Anterior cingulate cortex (tissue), 58 donors: ENCODE data around the gene CLIC6.

Experiments
- DNase-seq, 58 donors: peaks; one replicate each; lab custom pipeline; 2025; lab: John Stamatoyannopoulos, UW

The CLIC6 gene

GRCh38 chr21:34668803-34669148 lies at the start of gene CLIC6:
CLIC6 (plus strand) TSS chr21:34668994; CDS start chr21:34669389, 395 bp downstream.
- DNase-seq: no peak

DNA sequence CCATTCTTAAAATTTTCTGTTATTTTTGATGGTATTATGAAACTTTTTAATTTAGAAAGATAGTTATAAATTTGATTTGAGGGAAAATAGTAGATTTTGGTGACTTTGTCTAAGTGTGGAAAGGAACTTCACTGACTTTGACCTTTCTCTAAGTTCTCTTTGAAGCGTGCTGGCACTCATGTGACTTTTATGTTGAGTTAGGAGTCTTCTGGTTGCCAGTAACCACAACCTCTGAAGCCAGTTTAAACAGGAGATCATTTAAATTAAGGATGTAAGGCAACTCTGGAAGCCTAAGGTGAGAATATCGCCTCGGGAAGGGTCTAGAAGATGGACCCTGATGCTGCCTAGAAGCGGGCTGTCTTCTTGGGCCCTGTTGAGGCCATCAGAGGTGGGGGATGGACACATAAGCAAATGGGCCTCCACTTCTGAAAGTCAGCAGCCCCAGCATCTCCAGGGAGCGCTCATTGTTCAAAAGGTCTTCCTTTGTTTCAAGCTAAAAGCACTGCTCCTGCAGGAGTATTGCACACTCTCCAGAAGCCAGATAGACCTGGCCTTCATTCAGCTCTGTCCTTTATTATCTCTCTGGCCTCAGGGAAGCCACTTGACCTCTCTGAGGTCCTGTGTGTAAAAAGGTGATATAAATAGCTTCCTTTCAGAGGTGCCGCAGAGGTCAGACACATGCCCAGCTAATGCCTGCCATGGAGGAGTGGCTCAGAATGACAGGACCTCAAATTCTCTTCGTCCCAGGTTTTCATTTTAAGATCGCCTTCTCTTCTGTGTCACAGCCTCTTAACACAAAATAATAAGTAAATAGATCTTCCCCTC lies 48.7 kb upstream of the CLIC6 start:
- no peak for DNase-seq

GRCh38 chr21:34621434-34622350 lies 47.1 kb upstream of the CLIC6 start:
- no peak for DNase-seq

DNA sequence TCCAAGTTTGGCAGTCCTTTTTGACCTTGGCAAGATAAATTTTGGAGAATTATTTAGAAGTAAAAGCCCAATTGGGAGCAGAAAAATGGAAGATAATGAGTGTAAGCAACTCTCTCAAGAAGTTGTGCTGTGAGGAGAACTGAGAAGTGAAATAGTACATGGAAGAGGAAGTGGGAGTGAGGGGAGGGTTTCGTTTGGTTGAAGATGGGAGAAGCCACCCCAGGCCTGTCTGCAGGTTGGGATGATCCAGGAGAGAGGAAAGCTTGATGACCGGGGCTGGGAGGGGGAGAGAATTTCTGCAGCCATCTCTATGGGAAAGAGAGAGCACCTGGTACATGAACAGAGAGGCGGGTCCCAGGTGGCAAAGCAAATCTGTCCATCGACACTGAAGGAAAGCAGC lies 45.3 kb upstream of the CLIC6 start:
- DNase-seq: no peak

GRCh38 chr21:34625030-34625593 lies 43.7 kb upstream of the CLIC6 start:
- DNase-seq: no peak

GRCh38 chr21:34626131-34626530 lies 42.7 kb upstream of the CLIC6 start:
- DNase-seq: no peak

GRCh38 chr21:34630536-34631143 lies 38.2 kb upstream of the CLIC6 start:
- DNase-seq: peak in 11 of 58 donors; percentile 3 to 61 (median 10)

DNA sequence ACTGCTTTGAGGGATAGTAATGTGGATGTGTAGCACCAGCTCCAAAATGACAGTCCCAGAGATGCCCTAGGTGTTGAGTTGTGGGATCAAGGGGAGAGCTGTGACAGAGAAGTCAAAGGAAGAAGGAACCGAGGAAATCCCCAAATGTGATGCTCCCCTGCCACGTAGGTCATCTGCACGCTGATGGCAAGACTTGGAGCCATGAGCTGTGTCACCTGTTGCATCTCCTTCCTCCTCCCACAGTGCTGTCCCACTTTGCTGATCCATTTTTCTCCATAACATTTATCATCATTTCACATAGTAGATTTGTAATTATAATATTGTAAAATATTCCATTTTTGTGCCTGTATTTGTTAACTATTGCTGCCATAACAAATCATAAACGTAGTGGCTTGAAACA lies 36.3 kb upstream of the CLIC6 start:
- no peak for DNase-seq

GRCh38 chr21:34635307-34635706 lies 33.5 kb upstream of the CLIC6 start:
- no peak for DNase-seq

DNA sequence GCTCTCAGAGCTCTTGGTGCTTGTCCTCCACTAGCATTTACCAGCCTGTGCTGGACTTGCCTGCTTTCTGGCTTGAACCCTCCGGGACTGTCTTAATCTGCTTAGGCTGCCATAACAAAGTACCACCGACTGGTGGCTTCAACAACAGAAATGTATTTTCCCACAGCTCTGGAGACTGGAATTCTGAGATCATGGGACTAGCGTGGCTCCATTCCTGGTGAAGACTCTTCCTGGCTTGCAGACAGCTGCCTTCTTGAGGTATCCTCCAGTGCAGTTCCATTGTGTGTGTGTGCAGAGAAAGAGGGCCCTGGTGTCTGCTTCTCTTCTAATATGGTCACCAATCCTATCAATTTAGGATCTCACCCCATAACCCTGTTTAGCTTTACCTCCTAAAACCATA lies 31.8 kb upstream of the CLIC6 start:
- no peak for DNase-seq

DNA sequence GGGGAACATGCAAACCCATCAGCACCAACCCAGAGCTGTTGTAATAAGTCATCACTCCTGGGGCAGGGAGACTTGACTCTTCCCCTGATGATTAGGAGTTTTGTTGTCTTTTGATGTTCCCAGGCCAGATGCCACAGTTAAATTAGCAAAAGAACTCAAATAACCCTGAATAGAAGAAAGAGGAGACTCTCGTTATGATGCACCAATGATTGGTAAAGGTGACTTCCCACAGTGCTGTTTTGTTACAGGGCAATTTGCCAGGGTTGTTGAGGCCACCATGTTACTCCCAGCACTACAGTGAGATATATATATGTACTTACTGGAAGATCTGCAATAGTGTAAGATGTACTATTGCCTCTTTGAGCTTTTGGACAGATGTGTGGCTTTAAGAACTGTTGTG lies 29.5 kb upstream of the CLIC6 start:
- DNase-seq: no peak

GRCh38 chr21:34639882-34640788 lies 28.7 kb upstream of the CLIC6 start:
- no peak for DNase-seq

GRCh38 chr21:34640858-34641257 lies 27.9 kb upstream of the CLIC6 start:
- DNase-seq: no peak

DNA sequence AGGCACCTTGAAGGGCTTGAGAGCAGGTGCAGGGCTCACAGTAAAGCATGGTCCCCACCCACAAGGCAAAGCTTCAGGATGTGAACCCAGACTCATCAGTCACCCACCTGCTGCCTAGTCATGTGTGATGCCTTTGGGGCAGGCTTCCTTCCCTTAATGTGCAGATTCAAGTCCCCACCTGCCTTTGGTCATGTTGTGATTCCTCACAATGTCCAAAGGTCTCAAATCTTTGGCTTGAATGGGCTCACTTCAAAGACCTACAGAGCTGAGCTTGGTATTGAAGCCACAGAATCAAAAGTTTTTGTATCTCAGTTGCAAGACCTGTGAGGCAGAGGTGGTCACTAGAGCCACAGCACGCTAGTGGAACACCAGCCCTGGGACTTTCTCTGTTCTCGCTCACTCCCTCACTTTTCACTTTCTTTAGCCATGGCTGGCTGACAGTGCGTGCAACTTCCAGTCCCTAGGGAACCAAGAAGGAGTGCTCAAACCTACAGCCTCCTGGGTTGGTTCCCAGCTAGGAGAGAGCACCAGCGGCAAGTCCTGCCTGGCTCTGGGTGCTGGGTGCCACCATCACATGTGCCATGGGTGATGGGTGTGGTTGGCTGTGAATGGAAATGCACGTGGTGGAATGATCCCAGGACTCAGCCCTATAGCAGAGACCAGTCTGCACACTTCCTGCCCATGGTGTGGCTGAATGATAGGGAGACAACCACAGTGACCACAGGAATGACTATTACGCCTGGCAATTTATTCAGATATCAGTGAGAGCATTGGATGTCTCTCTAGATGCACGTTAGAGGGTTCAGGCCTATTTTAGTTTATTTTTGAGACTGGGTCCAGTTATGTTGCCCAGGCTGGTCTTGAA lies 26.4 kb upstream of the CLIC6 start:
- DNase-seq: no peak

DNA sequence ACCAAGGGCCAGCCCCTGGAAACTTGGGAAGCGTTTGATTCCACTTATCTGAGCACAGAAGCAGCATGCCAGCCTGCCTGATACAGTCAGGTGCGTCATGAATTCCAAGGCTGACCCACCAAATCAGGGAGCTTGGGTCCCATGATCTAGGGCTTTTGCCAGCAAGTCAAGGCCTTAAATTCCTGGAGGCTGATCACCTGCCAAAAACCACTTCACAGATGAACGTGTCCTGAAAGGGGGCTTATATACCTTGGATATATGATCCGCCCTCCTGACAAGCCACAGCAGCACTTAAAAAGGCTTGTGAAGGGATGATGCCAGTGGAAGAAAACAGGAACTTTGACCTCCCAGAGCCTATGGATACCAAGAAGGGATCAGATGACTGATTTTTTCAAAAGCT lies 24.0 kb upstream of the CLIC6 start:
- DNase-seq: no peak

DNA sequence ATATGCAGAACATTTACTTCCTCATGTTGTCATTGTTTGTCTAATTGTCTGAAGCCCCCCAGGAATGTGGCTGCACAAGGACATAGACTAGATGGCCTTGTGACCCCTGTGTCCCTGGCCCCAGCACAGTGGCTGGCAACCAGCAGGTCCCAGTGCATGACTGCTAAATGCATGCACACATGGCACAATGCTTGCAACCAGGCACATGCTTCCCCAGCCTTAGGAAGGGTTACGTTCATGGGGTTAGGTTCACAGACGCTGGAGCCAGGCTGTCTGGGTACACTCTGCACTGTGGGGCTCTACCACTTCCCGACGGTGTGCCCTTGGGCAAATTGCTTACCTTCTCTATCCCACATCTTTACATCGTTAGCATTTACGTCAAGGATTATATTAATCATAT lies 21.2 kb upstream of the CLIC6 start:
- DNase-seq: no peak

- DNase-seq: no peak
Measured at GRCh38 chr21:34648739-34649297, 20.0 kb upstream of the CLIC6 start.

DNA sequence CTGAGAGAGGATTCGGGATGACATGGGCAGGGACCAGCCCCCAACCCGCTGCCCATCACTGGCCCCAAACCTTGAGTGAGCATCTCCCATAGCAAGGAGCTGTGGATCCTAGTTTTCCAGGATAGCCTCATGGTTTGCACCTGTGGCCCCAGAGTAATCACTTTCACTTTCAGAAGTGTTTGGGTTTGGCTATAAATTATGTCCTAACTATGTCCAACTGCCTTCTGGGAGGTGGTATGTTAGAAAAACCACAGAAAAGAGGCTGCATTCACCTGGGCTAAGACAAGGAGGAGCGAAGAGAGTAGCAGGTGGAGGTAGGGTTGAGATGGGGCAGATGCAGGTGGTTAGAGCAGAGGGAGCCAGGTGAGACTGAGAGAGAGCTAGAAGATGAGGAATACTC lies 19.4 kb upstream of the CLIC6 start:
- no peak for DNase-seq
